Measurements from ENCODE around the gene DDX31.

- TF ChIP-seq FOXM1 (IDR thresholded peaks at IDR 0.05; ENCODE audit: borderline replicate concordance) (no peak), SUZ12 (IDR thresholded peaks at IDR 0.05) (no peak), ELF4 (IDR thresholded peaks at IDR 0.05) (no peak), BHLHE40 (IDR thresholded peaks at IDR 0.05; ENCODE audit: borderline replicate concordance) (no peak), SP1 (IDR thresholded peaks at IDR 0.05) (no peak), FOXK2 (IDR thresholded peaks at IDR 0.05) (no peak), FOXA1 (IDR thresholded peaks at IDR 0.05) (no peak)
These were observed 92.7 kb downstream of the DDX31 start for GRCh38 chr9:132577119-132577518.

Measured in HEK293T (cell line).